ENCODE data around the gene GSX1.

GSX1 gene

DNA sequence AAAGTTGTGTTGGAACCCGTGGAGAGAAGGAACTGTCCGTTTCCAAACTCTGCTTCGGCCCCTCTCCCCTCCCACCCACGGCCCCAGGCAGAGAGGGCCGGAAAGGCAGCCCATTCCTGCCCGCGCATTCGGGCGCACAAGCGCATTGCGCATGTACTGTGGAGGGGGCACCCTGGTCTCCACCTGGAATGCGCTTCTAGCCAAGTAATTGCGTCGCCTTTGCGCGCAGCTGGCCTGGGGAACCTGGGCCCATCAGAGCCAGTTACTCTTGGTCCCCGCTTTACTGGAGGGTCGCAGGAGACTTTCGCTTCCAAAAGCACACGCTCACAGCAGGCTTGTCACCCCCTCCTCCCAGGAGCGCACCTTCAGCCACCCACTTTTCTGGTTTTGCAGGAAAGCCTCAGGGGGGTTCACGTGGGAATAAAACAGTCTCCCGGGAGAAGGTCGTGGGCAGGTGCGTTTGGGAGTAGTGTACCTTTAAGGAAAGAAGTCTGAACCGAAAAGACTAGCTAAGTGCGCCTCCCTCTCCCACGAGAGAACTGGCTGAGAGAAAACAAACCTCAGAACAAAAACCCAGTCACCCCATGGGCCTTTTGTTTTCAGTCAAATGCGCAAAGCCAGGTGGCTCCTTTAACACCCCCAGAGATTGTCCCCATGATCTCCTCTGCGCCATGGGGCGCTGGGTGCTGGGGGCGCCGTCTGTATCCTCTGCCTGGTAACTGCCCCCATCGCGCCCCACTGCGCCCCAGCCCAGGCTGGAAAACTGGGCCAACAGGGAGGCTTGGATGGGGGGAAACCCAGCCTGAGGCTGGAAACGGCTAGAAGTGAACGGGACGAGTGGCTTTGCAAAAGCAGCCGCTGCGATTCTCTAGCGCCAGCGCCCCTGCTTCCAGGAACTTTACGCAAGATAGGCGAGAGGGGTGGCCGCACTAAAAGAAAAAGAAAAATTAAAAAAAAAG is 28.5 kb downstream of the GSX1 start:
- TF ChIP-seq, protein P1, sequence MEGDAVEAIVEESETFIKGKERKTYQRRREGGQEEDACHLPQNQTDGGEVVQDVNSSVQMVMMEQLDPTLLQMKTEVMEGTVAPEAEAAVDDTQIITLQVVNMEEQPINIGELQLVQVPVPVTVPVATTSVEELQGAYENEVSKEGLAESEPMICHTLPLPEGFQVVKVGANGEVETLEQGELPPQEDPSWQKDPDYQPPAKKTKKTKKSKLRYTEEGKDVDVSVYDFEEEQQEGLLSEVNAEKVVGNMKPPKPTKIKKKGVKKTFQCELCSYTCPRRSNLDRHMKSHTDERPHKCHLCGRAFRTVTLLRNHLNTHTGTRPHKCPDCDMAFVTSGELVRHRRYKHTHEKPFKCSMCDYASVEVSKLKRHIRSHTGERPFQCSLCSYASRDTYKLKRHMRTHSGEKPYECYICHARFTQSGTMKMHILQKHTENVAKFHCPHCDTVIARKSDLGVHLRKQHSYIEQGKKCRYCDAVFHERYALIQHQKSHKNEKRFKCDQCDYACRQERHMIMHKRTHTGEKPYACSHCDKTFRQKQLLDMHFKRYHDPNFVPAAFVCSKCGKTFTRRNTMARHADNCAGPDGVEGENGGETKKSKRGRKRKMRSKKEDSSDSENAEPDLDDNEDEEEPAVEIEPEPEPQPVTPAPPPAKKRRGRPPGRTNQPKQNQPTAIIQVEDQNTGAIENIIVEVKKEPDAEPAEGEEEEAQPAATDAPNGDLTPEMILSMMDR (IDR thresholded peaks at IDR 0.05; ENCODE audit: low read depth, low read length), result no peak
- H3K4me3 ChIP-seq (ENCODE audit: low read depth, low read length), result no peak overlapping the region
- DNase-seq (ENCODE audit: low read depth, low spot score), result no peak
- in situ Hi-C loops (cut with HindIII; ENCODE audit: low sequenced_read_pairs), result no loop called here

DNA sequence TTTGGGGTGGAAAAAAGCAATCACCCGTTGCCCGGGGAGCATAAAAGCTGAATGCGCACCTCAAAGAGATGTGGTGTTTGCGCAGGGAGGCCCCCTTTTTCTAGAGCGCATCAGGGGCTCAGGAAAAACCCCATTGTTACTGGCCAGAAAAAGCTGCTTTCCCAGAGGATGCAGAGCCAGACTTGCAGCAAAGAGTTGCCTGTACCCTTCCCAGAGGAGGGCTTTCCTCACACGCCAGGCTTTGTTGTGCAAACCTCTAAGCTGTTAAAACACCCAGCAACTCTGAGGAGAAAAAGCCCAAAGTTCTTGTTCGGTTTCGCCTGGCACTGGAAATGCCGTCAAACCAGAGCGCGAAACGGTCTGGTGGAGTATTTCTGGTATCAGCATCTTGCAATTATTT is 29.3 kb downstream of the GSX1 start:
- no peak overlapping the region for H3K4me3 ChIP-seq (ENCODE audit: low read depth, low read length)
- TF ChIP-seq, protein P1 (IDR thresholded peaks at IDR 0.05; ENCODE audit: low read depth, low read length), result no peak
- in situ Hi-C loops (cut with HindIII; ENCODE audit: low sequenced_read_pairs), result no loop called here
- peak; percentile 9 for DNase-seq (ENCODE audit: low read depth, low spot score)

DNA sequence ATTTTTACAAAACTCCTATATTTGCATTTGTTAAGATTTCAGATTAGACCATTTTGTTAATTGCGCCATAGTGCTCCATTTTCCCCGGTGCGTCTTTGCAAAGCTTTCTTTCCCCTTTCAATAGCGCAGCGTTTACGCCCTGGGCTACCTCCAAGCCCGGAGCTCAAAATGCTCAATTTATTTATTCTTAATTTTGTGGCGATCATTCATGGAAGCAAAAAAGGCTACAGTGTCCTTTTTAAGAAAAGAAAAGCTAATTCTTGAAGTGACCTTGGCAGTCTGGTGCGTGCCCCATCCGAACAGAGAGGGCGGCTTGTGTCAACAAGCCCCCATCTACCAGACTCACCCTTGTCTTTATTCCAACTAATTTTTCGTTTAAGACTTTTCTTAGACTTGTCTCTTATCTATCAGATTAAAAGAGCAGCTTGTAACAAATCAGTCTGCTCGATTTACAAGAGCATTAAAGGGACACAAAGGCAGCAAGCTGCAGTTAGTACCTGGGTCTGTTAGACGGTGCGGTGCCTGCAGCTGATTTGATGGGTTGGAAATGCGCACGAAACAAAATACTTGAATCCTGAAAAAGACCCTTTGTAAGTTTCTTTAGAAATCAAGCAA is 30.1 kb downstream of the GSX1 start:
- in situ Hi-C loops (cut with HindIII; ENCODE audit: low sequenced_read_pairs), result no loop called here
- peak; percentile 9 for DNase-seq (ENCODE audit: low read depth, low spot score)
- TF ChIP-seq, protein P1 (IDR thresholded peaks at IDR 0.05; ENCODE audit: low read depth, low read length), result no peak
- H3K4me3 ChIP-seq (ENCODE audit: low read depth, low read length), result no peak overlapping the region

DNA sequence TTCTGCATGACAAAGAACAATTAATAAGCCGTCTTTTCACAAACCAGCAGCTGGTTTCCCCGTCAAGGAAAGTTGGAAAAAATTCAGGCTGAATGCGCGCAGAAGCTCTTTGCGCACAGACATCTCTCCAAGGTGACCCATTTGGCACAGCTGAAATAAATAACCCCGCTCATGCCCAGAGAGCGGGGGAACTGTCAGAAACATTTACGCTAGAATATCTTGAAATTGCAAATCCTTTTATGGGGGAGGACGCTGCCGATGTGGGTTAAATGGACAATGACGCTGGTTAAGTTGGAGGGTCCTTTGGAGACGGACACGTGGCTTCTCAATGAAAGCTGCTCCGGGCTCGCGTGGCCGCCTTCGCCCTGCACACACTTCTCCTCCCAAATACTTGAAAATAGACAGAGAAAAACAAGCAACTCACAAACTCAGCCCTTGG is 30.6 kb downstream of the GSX1 start:
- in situ Hi-C loops (cut with HindIII; ENCODE audit: low sequenced_read_pairs), result no loop called here
- peak; percentile 36 for DNase-seq (ENCODE audit: low read depth, low spot score)
- H3K4me3 ChIP-seq (ENCODE audit: low read depth, low read length), result no peak overlapping the region
- TF ChIP-seq, protein P1 (IDR thresholded peaks at IDR 0.05; ENCODE audit: low read depth, low read length), result no peak

DNA sequence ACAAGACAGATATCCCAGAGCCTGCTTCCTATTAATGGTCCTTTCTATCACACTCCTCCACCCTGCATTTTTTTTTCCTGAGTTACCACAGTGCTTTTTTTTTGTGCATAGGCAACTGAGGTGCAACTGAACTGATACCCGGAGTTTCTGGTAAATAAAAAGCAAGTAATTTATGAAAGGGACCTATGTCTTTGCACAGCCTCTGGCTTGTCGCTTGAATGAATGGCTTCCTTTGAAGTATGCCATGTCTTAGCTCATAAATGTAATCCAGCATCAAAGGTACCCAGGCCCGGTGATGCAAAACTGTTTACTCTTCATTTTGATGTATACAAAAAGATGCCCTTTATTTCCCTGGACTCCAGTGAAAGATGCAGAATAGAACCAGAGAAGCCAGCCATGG is 31.8 kb downstream of the GSX1 start:
- in situ Hi-C loops (cut with HindIII; ENCODE audit: low sequenced_read_pairs), result no loop called here
- TF ChIP-seq, protein P1 (IDR thresholded peaks at IDR 0.05; ENCODE audit: low read depth, low read length), result no peak

DNA sequence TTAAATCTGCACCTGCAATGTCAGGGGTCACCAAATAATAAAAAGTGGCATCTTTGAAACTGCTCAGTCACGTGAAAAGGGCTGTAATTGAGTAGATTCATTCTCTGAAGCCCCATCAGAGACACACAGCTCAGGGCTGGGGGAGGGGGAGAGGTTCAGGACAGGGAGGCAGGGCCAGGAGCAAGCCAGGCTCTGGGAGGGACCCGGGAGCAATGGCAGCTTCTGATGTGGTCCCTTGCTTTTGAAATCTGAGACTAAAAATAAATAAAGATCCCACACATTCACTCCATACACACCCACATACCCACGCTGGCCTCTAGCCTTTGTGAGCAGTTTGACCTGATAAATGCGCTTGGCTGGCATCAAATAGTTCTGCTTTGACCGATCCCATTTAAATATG is 32.8 kb downstream of the GSX1 start:
- H3K4me3 ChIP-seq (ENCODE audit: low read depth, low read length), result no peak overlapping the region
- TF ChIP-seq, protein P1 (IDR thresholded peaks at IDR 0.05; ENCODE audit: low read depth, low read length), result no peak
- in situ Hi-C loops (cut with HindIII; ENCODE audit: low sequenced_read_pairs), result no loop called here
- no peak for DNase-seq (ENCODE audit: low read depth, low spot score)

More for the DNA sequence above, 31.8 kb downstream of the GSX1 start:
- H3K4me3 ChIP-seq (ENCODE audit: low read depth, low read length), result no peak overlapping the region
- no peak for DNase-seq (ENCODE audit: low read depth, low spot score)

Data from astrocyte of the spinal cord (primary cell).